Heart right ventricle (tissue), 16 donors: ENCODE measurements around the gene PCSK6. TPM values are rescaled to one million over a fixed set of nuclear protein-coding genes. Genes with fewer than 3 reads are reported as not detected.

Source experiments
- ATAC-seq, 8 donors: fragments of 200-7000 bp; cut with Tn5 transposase; one replicate each; pipeline ENCODE4 v1.9.1; 2020; ENCODE audit warnings: mild to moderate bottlenecking in 8 of 8, moderate library complexity in 8 of 8, moderate number of reproducible peaks in 1 of 8
- DNase-seq, 2 donors: peaks; one replicate each; pipeline ENCODE4 v3.0.0-alpha.2; 2020
- H3K27ac ChIP-seq, 10 donors: fragments of 200-600 bp; sonication (generic) in 2 of 10; one replicate each; pipeline versions ENCODE4 v1.5.0 to v1.8.0; 2020 to 2022; ENCODE audit warnings: mild to moderate bottlenecking in 3 of 10
- H3K27me3 ChIP-seq, 7 donors: fragments of 200-600 bp; one replicate each; pipeline ENCODE4 v1.8.0; 2021 to 2022; ENCODE audit warnings: mild to moderate bottlenecking in 2 of 7
- H3K36me3 ChIP-seq, 9 donors: fragments of 200-600 bp; sonication (generic) in 1 of 9; one replicate each; pipeline versions ENCODE4 v1.5.0 to v1.8.0; 2020 to 2022; ENCODE audit warnings: mild to moderate bottlenecking in 2 of 9
- H3K4me1 ChIP-seq, 9 donors: fragments of 200-600 bp; sonication (generic) in 1 of 9; one replicate each; pipeline versions ENCODE4 v1.5.0 to v1.8.0; 2020 to 2022; ENCODE audit warnings: mild to moderate bottlenecking in 4 of 9
- H3K4me3 ChIP-seq, 10 donors: fragments of 200-600 bp; sonication (generic) in 2 of 10; one replicate each; pipeline versions ENCODE4 v1.5.0 to v1.8.0; 2020 to 2022; ENCODE audit warnings: mild to moderate bottlenecking in 7 of 10, moderate library complexity in 2 of 10
- H3K9me3 ChIP-seq, 11 donors: fragments of 200-600 bp in 10 of 11; sonication (generic) in 2 of 11; one replicate each; pipeline versions ENCODE4 v1.5.0 to v1.8.0; 2013 to 2022; ENCODE audit warnings: mild to moderate bottlenecking in 2 of 11, control low read depth in 1 of 11, moderate library complexity in 1 of 11
- CTCF ChIP-seq, 9 donors: fragments of 200-600 bp; sonication (generic) in 2 of 9; IDR thresholded peaks; one replicate each; pipeline versions ENCODE4 v1.5.0 to v1.8.0; 2021 to 2022; ENCODE audit warnings: antibody characterized with exemption in 9 of 9, mild to moderate bottlenecking in 5 of 9, moderate library complexity in 1 of 9
- WGBS, 2 donors: extraction: QIAGEN DNeasy Blood & Tissue Kit; methylation state at CpG; one replicate each; pipeline ENCODE4 v1.1.7; 2013; ENCODE audit warnings: inconsistent platforms in 1 of 2; 5-methylcytosine and 5-hydroxymethylcytosine counted together
- intact Hi-C, 10 donors: fragments of 100-400 bp; cut with DNase I; formaldehyde crosslinking; loops; one replicate each; pipeline versions ENCODE4 v1.11.1 to v1.14.2; 2022
- polyA plus RNA-seq, 2 donors: library from polyadenylated mRNA; stranded (reverse); fragments of 200-250 nt; gene quantifications; one replicate each; pipeline ENCODE4 v1.2.3, GENCODE V29; 2013
- total RNA-seq, 10 donors: library from RNA; stranded (reverse); fragmentation: NEBNext Ultra II Directional in 3 of 10; extraction: Animal tissue kit (Norgen Biotek cat#: 25700) in 3 of 10; gene quantifications; one replicate each; pipeline versions ENCODE4 v1.2.1 to v1.2.4, GENCODE V29; 2021 to 2023
- donor health status: Arrhythmogenic right ventricular cardiomyopathy.
- donor health status: ischemic (EF 13 %, LVEDD 7.1; RV severe dilation, severe dysfunction).
- donor health status: healthy with polysubstance abuse.
- donor health status: DM: no; HTN: yes; CAD: no.
- donor health status: DM: no; HTN: no; CAD: no.
- donor health status: ischemic (EF 25% LVEDD 6.9; RV normal size, moderate dysfunction).
- donor health status: ischemic (EF 25% LVEDD 5.7; RV mildly dilated, moderate dysfunction).
- donor health status: healthy.
- donor health status: DM: yes; HTN: yes; CAD: no.
- donor health status: Ischemic cardiomyopathy.
- donor health status: ischemic (EF 35%, LVEDD 5.7; RV mildly dilated, moderate dysfunction).
- donor health status: nonischemic (EF 11% LVEDD 7.7; RV severe dilation, severe dysfunction).
- donor health status: DM: yes; HTN: yes; CAD: no.
- donor health status: PGD.
- donor health status: ischemic (EF 29% LVEDD 5.4; RV normal size, mild dysfunction).
- donor health status: nonischemic (EF 23%, LVEDD 6.1; RV moderate dilation, normal function).

Gene PCSK6
- total and polyA plus RNA-seq, 12 donors, result 4.6 to 34.0 (median 21.7) TPM

- Histone ChIP-seq H3K27me3 (no peaks in the 10 kb centered on the region), H3K9me3 (no peaks in the 10 kb centered on the region), H3K4me1 (no peaks in the 10 kb centered on the region), H3K36me3 (peaks cover 0 to 19% (median 0%) of the 10 kb centered on the region in 9 donors), H3K4me3 (no peak overlapping the region), H3K27ac (no peak overlapping the region)
- 79 to 86% methylated on average over 16 of the region's 16 CpGs for WGBS, 2 donors
- ATAC-seq (peak in 1 of 8 donors; percentile 13), DNase-seq (no peak)
- no peak for TF ChIP-seq CTCF (IDR thresholded peaks at IDR 0.05)
- intact Hi-C loops, result loop anchor here in 2 of 10 donors (10.0 kb wide), 2 partner anchors 187 to 197 kb away; no protein-coding TSS in a partner anchor
These were observed 181.5 kb downstream of the PCSK6 start for GRCh38 chr15:101307897-101308603.

- WGBS, 2 donors, result 77 to 79% methylated on average over 24 of the region's 24 CpGs
- Histone ChIP-seq H3K9me3 (no peaks in the 10 kb centered on the region), H3K27ac (no peak overlapping the region), H3K27me3 (no peaks in the 10 kb centered on the region), H3K4me1 (no peaks in the 10 kb centered on the region), H3K36me3 (peaks cover 0 to 12% (median 0%) of the 10 kb centered on the region in 9 donors), H3K4me3 (no peak overlapping the region)
- DNase-seq, result no peak
- no peak for TF ChIP-seq CTCF (IDR thresholded peaks at IDR 0.05)
- peak in 2 of 8 donors; percentile 23 to 24 for ATAC-seq
- intact Hi-C loops, result loop anchor here in 2 of 10 donors (10.0 kb wide), 2 partner anchors 188 to 198 kb away; no protein-coding TSS in a partner anchor
These were observed 182.2 kb downstream of the PCSK6 start for GRCh38 chr15:101307048-101307896.

- Histone ChIP-seq H3K27ac (no peak overlapping the region), H3K36me3 (peaks cover 0 to 10% (median 0%) of the 10 kb centered on the region in 9 donors), H3K9me3 (no peaks in the 10 kb centered on the region), H3K4me3 (no peak overlapping the region), H3K27me3 (no peaks in the 10 kb centered on the region), H3K4me1 (no peaks in the 10 kb centered on the region)
- 77 to 78% methylated on average over 10 of the region's 10 CpGs for WGBS, 2 donors
- DNase-seq, result no peak
- intact Hi-C loops, result loop anchor here in 2 of 10 donors (10.0 kb wide), 2 partner anchors 188 to 198 kb away; no protein-coding TSS in a partner anchor
- no peak for ATAC-seq
- no peak for TF ChIP-seq CTCF (IDR thresholded peaks at IDR 0.05)
These were observed 183.0 kb downstream of the PCSK6 start for GRCh38 chr15:101306341-101307047.

GRCh38 chr15:101305820-101306255 is 183.7 kb downstream of the PCSK6 start:
- Histone ChIP-seq H3K27ac (no peak overlapping the region), H3K27me3 (no peaks in the 10 kb centered on the region), H3K4me3 (no peak overlapping the region), H3K9me3 (no peaks in the 10 kb centered on the region), H3K36me3 (peaks cover 0 to 10% (median 0%) of the 10 kb centered on the region in 9 donors), H3K4me1 (peaks cover 0 to under 1% (median 0%) of the 10 kb centered on the region in 9 donors)
- ATAC-seq, result no peak
- WGBS, 2 donors, result 80 to 87% methylated on average over 8 of the region's 8 CpGs
- no peak for TF ChIP-seq CTCF (IDR thresholded peaks at IDR 0.05)
- intact Hi-C loops, result loop anchor here in 2 of 10 donors (10.0 kb wide), 2 partner anchors 189 to 199 kb away; no protein-coding TSS in a partner anchor
- no peak for DNase-seq
